OCI-LY3 (cell line): Measurements from ENCODE around the gene HUNK.

Source experiments
- CTCF ChIP-seq: fragments of 200-600, 300-600 bp; sonication (generic); IDR thresholded peaks from 2 replicates; pipeline ENCODE4 v1.5.1; 2014; ENCODE audit warnings: antibody characterized with exemption, low read length, low read depth
- EZH2phosphoT487 ChIP-seq: fragments of 200-600 bp; shearing (Covaris generic); IDR thresholded peaks from 2 replicates; pipeline ENCODE4 v1.6.1; 2018; ENCODE audit warnings: antibody characterized with exemption, mixed run types, low read depth

- TF ChIP-seq CTCF (no peak), EZH2phosphoT487 (no peak)
Measured at GRCh38 chr21:31985398-31985797, 112.6 kb downstream of the HUNK start.
